ENCODE results near the gene UBXN7.
"Not testable (repeated sequence)": the region's sequence is repeated elsewhere in the genome, so short reads cannot be mapped to it uniquely, and the experiment has no call there.

DNA sequence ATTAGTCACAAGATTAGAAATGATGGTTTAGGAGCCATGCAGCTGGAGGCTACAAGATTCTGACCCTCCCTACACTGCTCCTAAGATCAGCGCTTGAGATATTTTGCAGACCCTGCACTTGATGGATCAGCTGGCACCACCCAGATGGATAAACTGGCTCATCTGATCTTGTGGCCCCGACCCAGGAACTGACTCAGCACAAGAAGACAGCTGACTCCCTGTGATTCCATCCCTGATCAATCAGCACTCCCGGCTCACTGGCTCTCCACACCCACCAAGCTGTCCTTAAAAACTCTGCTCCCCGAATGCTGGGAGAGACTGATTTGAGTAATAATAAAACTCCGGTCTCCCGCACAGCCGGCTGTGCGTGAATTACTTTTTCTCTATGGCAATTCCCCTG is 129.3 kb downstream of the UBXN7 start:
- TF ChIP-seq CTCF (IDR thresholded peaks at IDR 0.05; ENCODE audit: poor library complexity, severe bottlenecking); EP300 (conservative IDR thresholded peaks at IDR 0.05; ENCODE audit: poor library complexity, severe bottlenecking); RAD21 (conservative IDR thresholded peaks at IDR 0.05); EZH2 (IDR thresholded peaks at IDR 0.05; ENCODE audit: borderline replicate concordance, insufficient read depth, low read length, poor library complexity, severe bottlenecking); TAF1 (IDR thresholded peaks at IDR 0.05; ENCODE audit: low read depth): not testable (repeated sequence)
